A549 (cell line): ENCODE results near the gene FBXL4.

Experiments
- GATA3 ChIP-seq: IDR thresholded peaks from 2 replicates; pipeline ENCODE4 v1.6.1; 2012; ENCODE audit warnings: borderline replicate concordance
- HDAC2 ChIP-seq: fragments of 200-600 bp; sonication (generic); IDR thresholded peaks from 2 replicates; pipeline ENCODE4 v1.6.1; 2016
- MAX ChIP-seq: IDR thresholded peaks from 2 replicates; pipeline ENCODE4 v1.6.1; 2012
- MAZ ChIP-seq: fragments of 150-350 bp; IDR thresholded peaks from 2 replicates; pipeline ENCODE4 v1.6.1; 2014; ENCODE audit warnings: antibody characterized with exemption, low read depth, low read length, borderline replicate concordance
- TF ChIP-seq, protein P1 (sequence below): fragments of >200 bp; sonication (Bioruptor Twin); formaldehyde crosslinking; IDR thresholded peaks from 3 replicates; pipeline ENCODE4 v1.5.1; 2016

GRCh38 chr6:98945311-98946115, 2.2 kb downstream of the FBXL4 start:
- TF ChIP-seq MAX = no peak
- TF ChIP-seq, protein P1, sequence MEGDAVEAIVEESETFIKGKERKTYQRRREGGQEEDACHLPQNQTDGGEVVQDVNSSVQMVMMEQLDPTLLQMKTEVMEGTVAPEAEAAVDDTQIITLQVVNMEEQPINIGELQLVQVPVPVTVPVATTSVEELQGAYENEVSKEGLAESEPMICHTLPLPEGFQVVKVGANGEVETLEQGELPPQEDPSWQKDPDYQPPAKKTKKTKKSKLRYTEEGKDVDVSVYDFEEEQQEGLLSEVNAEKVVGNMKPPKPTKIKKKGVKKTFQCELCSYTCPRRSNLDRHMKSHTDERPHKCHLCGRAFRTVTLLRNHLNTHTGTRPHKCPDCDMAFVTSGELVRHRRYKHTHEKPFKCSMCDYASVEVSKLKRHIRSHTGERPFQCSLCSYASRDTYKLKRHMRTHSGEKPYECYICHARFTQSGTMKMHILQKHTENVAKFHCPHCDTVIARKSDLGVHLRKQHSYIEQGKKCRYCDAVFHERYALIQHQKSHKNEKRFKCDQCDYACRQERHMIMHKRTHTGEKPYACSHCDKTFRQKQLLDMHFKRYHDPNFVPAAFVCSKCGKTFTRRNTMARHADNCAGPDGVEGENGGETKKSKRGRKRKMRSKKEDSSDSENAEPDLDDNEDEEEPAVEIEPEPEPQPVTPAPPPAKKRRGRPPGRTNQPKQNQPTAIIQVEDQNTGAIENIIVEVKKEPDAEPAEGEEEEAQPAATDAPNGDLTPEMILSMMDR = no peak
- TF ChIP-seq MAZ = no peak
- TF ChIP-seq GATA3 = no peak
- no peak for TF ChIP-seq HDAC2
